Heart left ventricle (tissue), 16 donors: ENCODE measurements around the gene IL12A. TPM values are rescaled to one million over a fixed set of nuclear protein-coding genes. Genes with fewer than 3 reads are reported as not detected.

Experiments used
- ATAC-seq, 4 donors: fragments of 200-7000 bp; cut with Tn5 transposase; one replicate each; pipeline ENCODE4 v1.9.1; 2020 to 2022; ENCODE audit warnings: moderate library complexity in 4 of 4, mild to moderate bottlenecking in 3 of 4, moderate number of reproducible peaks in 1 of 4
- DNase-seq, 5 donors: peaks; one replicate each; pipeline ENCODE4 v3.0.0-alpha.2; 2020
- H3K27ac ChIP-seq, 12 donors: fragments of 200-600 bp; sonication (generic) in 4 of 12; one replicate each; pipeline versions ENCODE4 v1.5.0 to v1.8.0; 2016 to 2022; ENCODE audit warnings: mild to moderate bottlenecking in 2 of 12
- H3K27me3 ChIP-seq, 9 donors: fragments of 200-600 bp; sonication (generic) in 2 of 9; one replicate each; pipeline versions ENCODE4 v1.5.1 to v1.8.0; 2016 to 2022; ENCODE audit warnings: mild to moderate bottlenecking in 3 of 9
- H3K36me3 ChIP-seq, 9 donors: fragments of 200-600 bp; sonication (generic) in 2 of 9; one replicate each; pipeline versions ENCODE4 v1.5.0 to v1.8.0; 2018 to 2022; ENCODE audit warnings: mild to moderate bottlenecking in 2 of 9
- H3K4me1 ChIP-seq, 12 donors: fragments of 200-600 bp; sonication (generic) in 4 of 12; one replicate each; pipeline versions ENCODE4 v1.5.0 to v1.8.0; 2016 to 2022; ENCODE audit warnings: mild to moderate bottlenecking in 3 of 12
- H3K4me3 ChIP-seq, 12 donors: fragments of 200-600 bp; sonication (generic) in 4 of 12; one replicate each; pipeline versions ENCODE4 v1.5.0 to v1.8.0; 2017 to 2022; ENCODE audit warnings: mild to moderate bottlenecking in 9 of 12, moderate library complexity in 4 of 12
- H3K9me3 ChIP-seq, 12 donors: fragments of 200-600 bp; sonication (generic) in 4 of 12; one replicate each; pipeline versions ENCODE4 v1.5.0 to v1.8.0; 2016 to 2022; ENCODE audit warnings: mild to moderate bottlenecking in 1 of 12
- CTCF ChIP-seq, 12 donors: fragments of 200-600 bp; sonication (generic) in 4 of 12; IDR thresholded peaks; one replicate each; pipeline versions ENCODE4 v1.5.0 to v1.8.0; 2018 to 2022; ENCODE audit warnings: antibody characterized with exemption in 12 of 12, mild to moderate bottlenecking in 5 of 12
- POLR2A ChIP-seq, 2 donors: fragments of 450-650 bp; IDR thresholded peaks; one replicate each; pipeline ENCODE4 v1.6.1; 2017; ENCODE audit warnings: antibody characterized with exemption in 2 of 2, mild to moderate bottlenecking in 2 of 2, moderate library complexity in 2 of 2
- WGBS, 4 donors: extraction: QIAGEN DNeasy Blood & Tissue Kit in 2 of 4; methylation state at CpG; one replicate each; pipeline versions ENCODE4 v1.1.5 to v1.1.7; 2013 to 2018; 5-methylcytosine and 5-hydroxymethylcytosine counted together
- intact Hi-C, 10 donors: fragments of 100-400 bp; cut with DNase I; formaldehyde crosslinking; loops; one replicate each; pipeline versions ENCODE4 v1.11.1 to v1.14.2; 2022
- long read RNA-seq, 3 donors: library from polyadenylated mRNA; unstranded; transcript quantifications; one replicate each; pipeline ENCODE4 v2.0.0, GENCODE V29; 2020 to 2021
- polyA plus RNA-seq, 2 donors: library from polyadenylated mRNA; stranded (reverse); fragments of 200-250 nt; gene quantifications; one replicate each; pipeline ENCODE4 v1.2.3, GENCODE V29; 2013
- total RNA-seq, 9 donors: library from RNA; depleted of rRNA in 2 of 9; stranded (reverse); fragments of >200 nt in 2 of 9; fragmentation: NEBNext Ultra II Directional in 3 of 9; extraction: Animal tissue kit (Norgen Biotek cat#: 25700) in 3 of 9; gene quantifications; one replicate each; pipeline versions ENCODE4 v1.1.0 to v1.2.4, GENCODE V29; 2016 to 2023
- donor health status: ischemic (EF 13 %, LVEDD 7.1; RV severe dilation, severe dysfunction).
- donor health status: healthy with polysubstance abuse.
- donor health status: DM: no; HTN: yes; CAD: no.
- donor health status: DM: no; HTN: no; CAD: no.
- donor health status: ischemic (EF 25% LVEDD 6.9; RV normal size, moderate dysfunction).
- donor health status: ischemic (EF 25% LVEDD 5.7; RV mildly dilated, moderate dysfunction).
- donor health status: healthy.
- donor health status: DM: yes; HTN: yes; CAD: no.
- donor health status: ischemic (EF 35%, LVEDD 5.7; RV mildly dilated, moderate dysfunction).
- donor health status: nonischemic (EF 11% LVEDD 7.7; RV severe dilation, severe dysfunction).
- donor health status: DM: yes; HTN: yes; CAD: no.
- donor health status: PGD.
- donor health status: ischemic (EF 29% LVEDD 5.4; RV normal size, mild dysfunction).
- donor health status: nonischemic (EF 23%, LVEDD 6.1; RV moderate dilation, normal function).

IL12A gene
- total RNA-seq (1 to 10 TPM in 3 of 9 donors, under 1 TPM in 6; 0.42 to 3.3 (median 0.56) TPM), polyA plus RNA-seq (1 to 10 TPM in 1 of 2 donors, under 1 TPM in 1; 0.57 to 1.1 TPM)
- long read RNA-seq, donor 1, partial matches to known transcripts = 0 of 3 reads
- long read RNA-seq, donor 1, other reads (novel, unspliced or antisense) = 0 of 3 reads
- long read RNA-seq, donor 2, partial matches to known transcripts = 0 of 2 reads
- long read RNA-seq, donor 2, other reads (novel, unspliced or antisense) = 0 of 2 reads
- long read RNA-seq, donor 3, partial matches to known transcripts = 0 of 1 reads
- long read RNA-seq, donor 3, other reads (novel, unspliced or antisense) = 0 of 1 reads

- 0 to 1% (median 1%) methylated on average over 40 to 54 of the region's 54 CpGs for WGBS, 4 donors
- Histone ChIP-seq H3K9me3 (peaks cover 0 to 8% (median 0%) of the 10 kb centered on the region in 12 donors), H3K36me3 (no peaks in the 10 kb centered on the region), H3K4me3 (peak within 1 kb of the TSS; percentile 57 to 92 (median 71)), H3K27me3 (no peaks in the 10 kb centered on the region), H3K27ac (peak within 1 kb of the TSS in 6 of 12 donors; percentile 3 to 50 (median 32)), H3K4me1 (peaks cover 0 to 16% (median 5%) of the 10 kb centered on the region in 12 donors)
- ATAC-seq (peak; percentile 93 to 98 (median 96)), DNase-seq (peak; percentile 78 to 92 (median 81))
- intact Hi-C loops = loop anchor here in 4 of 10 donors (5.0 to 10.0 kb wide), 5 partner anchors 64 to 156 kb away; no protein-coding TSS in a partner anchor
- TF ChIP-seq POLR2A (IDR thresholded peaks at IDR 0.05) (no peak), CTCF (IDR thresholded peaks at IDR 0.05) (peak; percentile 88 to 97 (median 94))
These were observed at the start of gene IL12A for GRCh38 chr3:159988617-159989271. Gene IL12A (plus strand): TSS chr3:159988835.

GRCh38 chr3:159941038-159942000 is 47.3 kb upstream of the IL12A start:
- no peaks in the 10 kb centered on the region for H3K27me3 ChIP-seq
- 77 to 85% (median 80%) methylated on average over 6 of the region's 6 CpGs for WGBS, 4 donors
- no peak overlapping the region for H3K4me3 ChIP-seq
- no peak overlapping the region for H3K27ac ChIP-seq
- no peaks in the 10 kb centered on the region for H3K9me3 ChIP-seq
- no peak for TF ChIP-seq CTCF (IDR thresholded peaks at IDR 0.05)
- TF ChIP-seq POLR2A (IDR thresholded peaks at IDR 0.05) = no peak
- ATAC-seq = no peak
- no peak for DNase-seq
- no peaks in the 10 kb centered on the region for H3K36me3 ChIP-seq
- intact Hi-C loops = no loop called here
- no peaks in the 10 kb centered on the region for H3K4me1 ChIP-seq

DNA sequence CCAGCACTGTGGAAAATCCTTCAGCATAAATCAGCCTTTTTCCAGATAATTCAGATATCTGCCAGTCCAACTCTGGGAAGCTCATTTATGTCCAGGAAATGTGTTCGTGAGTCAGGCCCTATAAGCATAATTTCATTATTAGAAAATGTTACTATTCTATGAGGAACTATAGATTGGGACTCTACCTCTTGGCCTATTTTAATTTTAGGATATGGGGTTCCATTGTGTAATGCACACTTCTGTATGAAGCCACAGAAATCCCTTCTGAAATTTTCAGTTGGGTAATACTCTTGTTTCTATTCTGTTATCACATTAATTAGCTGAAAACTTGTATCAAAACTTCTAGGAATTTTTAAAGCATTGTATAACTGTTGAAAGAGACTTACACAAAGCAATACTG is 43.9 kb upstream of the IL12A start:
- Histone ChIP-seq H3K27me3 (no peaks in the 10 kb centered on the region), H3K4me1 (peaks cover 0 to 9% (median 0%) of the 10 kb centered on the region in 12 donors), H3K4me3 (no peak overlapping the region), H3K27ac (no peak overlapping the region), H3K36me3 (no peaks in the 10 kb centered on the region), H3K9me3 (no peaks in the 10 kb centered on the region)
- WGBS, 4 donors = 45 to 76% (median 71%) methylated on average over 1 of the region's 1 CpG
- intact Hi-C loops = no loop called here
- TF ChIP-seq CTCF (IDR thresholded peaks at IDR 0.05) = no peak
- no peak for TF ChIP-seq POLR2A (IDR thresholded peaks at IDR 0.05)
- DNase-seq = no peak
- no peak for ATAC-seq
